Ovary (tissue), 9 donors: ENCODE results near the gene NUP62CL. TPM values are rescaled to one million over a fixed set of nuclear protein-coding genes. Genes with fewer than 3 reads are reported as not detected.

ENCODE experiments used
- DNase-seq, 5 donors: peaks; one replicate each; pipeline ENCODE4 v3.0.0-alpha.2; 2019 to 2020
- H3K27ac ChIP-seq, 2 donors: fragments of 200-600 bp; one replicate each; pipeline versions ENCODE4 v1.5.1 to v1.8.0; 2019 to 2022
- H3K27me3 ChIP-seq: fragments of 200-600 bp; one replicate; pipeline ENCODE4 v1.8.0; 2022
- H3K36me3 ChIP-seq: fragments of 200-600 bp; sonication (generic); one replicate; pipeline ENCODE4 v1.5.1; 2019
- H3K4me1 ChIP-seq: one replicate; pipeline ENCODE4 v1.8.1; 2013; ENCODE audit warnings: mild to moderate bottlenecking, moderate library complexity; ENCODE audit not compliant: insufficient read depth
- H3K4me3 ChIP-seq: fragments of 200-600 bp; sonication (generic); one replicate; pipeline ENCODE4 v1.5.1; 2017
- H3K9me3 ChIP-seq, 2 donors: fragments of 200-600 bp in 1 of 2; sonication (generic) in 1 of 2; one replicate each; pipeline versions ENCODE4 v1.5.1 to v1.8.1; 2013 to 2019; ENCODE audit warnings: mild to moderate bottlenecking in 1 of 2, moderate library complexity in 1 of 2
- CTCF ChIP-seq, 3 donors: fragments of 450-650 bp in 2 of 3; fragments of 200-600 bp in 1 of 3; IDR thresholded peaks; one replicate each; pipeline versions ENCODE4 v1.5.1 to v1.8.0; 2016 to 2022; ENCODE audit warnings: antibody characterized with exemption in 3 of 3, mild to moderate bottlenecking in 1 of 3
- EP300 ChIP-seq: sonication (generic); formaldehyde crosslinking; IDR thresholded peaks from one replicate; pipeline ENCODE4 v1.6.1; 2017; ENCODE audit warnings: antibody characterized with exemption
- POLR2A ChIP-seq: fragments of 450-650 bp; IDR thresholded peaks from one replicate; pipeline ENCODE4 v1.6.1; 2017; ENCODE audit warnings: antibody characterized with exemption, mild to moderate bottlenecking, moderate library complexity
- whole genome bisulfite sequencing, 3 donors: extraction: QIAGEN DNeasy Blood & Tissue Kit in 1 of 3; methylation state at CpG; one replicate each; pipeline versions ENCODE4 v1.1.5 to v1.1.7; 2013 to 2017; 5-methylcytosine and 5-hydroxymethylcytosine counted together
- intact Hi-C, 4 donors: fragments of 100-400 bp; cut with DNase I; formaldehyde crosslinking; loops; one replicate each; pipeline versions ENCODE4 v1.11.0 to v1.15.1; 2022 to 2023
- polyA plus RNA-seq, 2 donors: library from polyadenylated mRNA; stranded (reverse); fragments of 200-250 nt in 1 of 2; fragments of 350-450 nt in 1 of 2; fragmentation: Illumina TruSeq in 1 of 2; extraction: RNeasy Lipid Tissue Mini Kit (QIAGEN cat#74804) in 1 of 2; gene quantifications; one replicate each; pipeline ENCODE4 v1.2.3, GENCODE V29; 2013 to 2014
- total RNA-seq, 7 donors: library from RNA; depleted of rRNA in 2 of 7; stranded (reverse); fragments of >200 nt in 2 of 7; fragmentation: NEBNext Ultra II Directional in 3 of 7; extraction: Animal tissue kit (Norgen Biotek cat#: 25700) in 3 of 7; gene quantifications; one replicate each; pipeline versions ENCODE4 v1.1.0 to v1.2.4, GENCODE V29; 2016 to 2023
- donor health status: DM: no; HTN: no; CAD: no; lungs with moderate emphysema.
- donor health status: DM: no; HTN: no; CAD: no.
- donor health status: Bipolar disorder and iron deficiency.
- donor health status: DM: yes; HTN: yes; CAD: no.
- donor health status: DM: no; HTN: no; CAD: no.
- donor health status: DM: yes; HTN: yes; CAD: no.

The NUP62CL gene
- total and polyA plus RNA-seq, 9 donors = 0.42 to 13.7 (median 1.5) TPM

GRCh38 chrX:107153005-107153404 is 53.2 kb downstream of the NUP62CL start:
- Histone ChIP-seq H3K27me3 (no peaks in the 10 kb centered on the region), H3K27ac (no peak overlapping the region), H3K4me3 (no peak overlapping the region), H3K4me1 (no peaks in the 10 kb centered on the region), H3K36me3 (no peaks in the 10 kb centered on the region), H3K9me3 (no peaks in the 10 kb centered on the region)
- DNase-seq = no peak
- TF ChIP-seq POLR2A (no peak), CTCF (IDR thresholded peaks at IDR 0.05) (no peak)
- intact Hi-C loops = no loop called here
- WGBS, 3 donors = 71 to 74% (median 74%) methylated on average over 5 of the region's 5 CpGs

GRCh38 chrX:107146670-107147069 is 59.6 kb downstream of the NUP62CL start:
- no peak for DNase-seq
- no peak for TF ChIP-seq CTCF (IDR thresholded peaks at IDR 0.05)
- no peak for TF ChIP-seq POLR2A
- no peak for TF ChIP-seq EP300
- no peak overlapping the region for H3K4me3 ChIP-seq
- no peaks in the 10 kb centered on the region for H3K27me3 ChIP-seq
- no peaks in the 10 kb centered on the region for H3K4me1 ChIP-seq
- intact Hi-C loops = no loop called here
- H3K27ac ChIP-seq = no peak overlapping the region
- H3K9me3 ChIP-seq = no peaks in the 10 kb centered on the region
- H3K36me3 ChIP-seq = no peaks in the 10 kb centered on the region

- Histone ChIP-seq H3K4me1 (no peaks in the 10 kb centered on the region), H3K4me3 (no peak overlapping the region), H3K27me3 (no peaks in the 10 kb centered on the region), H3K9me3 (no peaks in the 10 kb centered on the region), H3K27ac (no peak overlapping the region), H3K36me3 (no peaks in the 10 kb centered on the region)
- WGBS, 3 donors = 51 to 71% (median 60%) methylated on average over 1 of the region's 1 CpG
- intact Hi-C loops = no loop called here
- TF ChIP-seq EP300 (no peak), CTCF (IDR thresholded peaks at IDR 0.05) (no peak), POLR2A (no peak)
- no peak for DNase-seq
Observed at GRCh38 chrX:107135965-107136307, 70.3 kb downstream of the NUP62CL start.

- TF ChIP-seq POLR2A = no peak
- TF ChIP-seq CTCF (IDR thresholded peaks at IDR 0.05) = no peak
- no peak for TF ChIP-seq EP300
- Histone ChIP-seq H3K4me3 (no peak overlapping the region), H3K4me1 (no peaks in the 10 kb centered on the region), H3K27me3 (no peaks in the 10 kb centered on the region), H3K36me3 (no peaks in the 10 kb centered on the region), H3K9me3 (no peaks in the 10 kb centered on the region), H3K27ac (no peak overlapping the region)
- 56 to 67% (median 64%) methylated on average over 5 of the region's 5 CpGs for whole genome bisulfite sequencing, 3 donors
- intact Hi-C loops = no loop called here
- DNase-seq = no peak
Observed at GRCh38 chrX:107135049-107135964, 70.9 kb downstream of the NUP62CL start.
